ENCODE results near the gene TASP1. TPM values are rescaled to one million over a fixed set of nuclear protein-coding genes. Genes with fewer than 3 reads are reported as not detected.

The TASP1 gene
- polyA plus RNA-seq, 1 donor (not counting 4 experiments of a cell fraction or from before 2014, with no cell fraction given) = 17.4 TPM

- no peaks in the 10 kb centered on the region for H3K4me1 ChIP-seq (ENCODE audit: control insufficient read depth, extremely low read depth, insufficient read depth, low read length)
- no peaks in the 10 kb centered on the region for H3K27me3 ChIP-seq (ENCODE audit: control insufficient read depth, extremely low read depth, insufficient read depth, low read length)
- no peak overlapping the region for H2AFZ ChIP-seq (ENCODE audit: control insufficient read depth, low read length)
- dilution Hi-C loops (cut with MboI; ENCODE audit: extremely low pct_ligation_motif_present, low sequenced_read_pairs) = no loop called here
- H4K20me1 ChIP-seq (ENCODE audit: control insufficient read depth, extremely low read depth, insufficient read depth, low read length) = no peaks in the 10 kb centered on the region
- TF ChIP-seq, protein P1, sequence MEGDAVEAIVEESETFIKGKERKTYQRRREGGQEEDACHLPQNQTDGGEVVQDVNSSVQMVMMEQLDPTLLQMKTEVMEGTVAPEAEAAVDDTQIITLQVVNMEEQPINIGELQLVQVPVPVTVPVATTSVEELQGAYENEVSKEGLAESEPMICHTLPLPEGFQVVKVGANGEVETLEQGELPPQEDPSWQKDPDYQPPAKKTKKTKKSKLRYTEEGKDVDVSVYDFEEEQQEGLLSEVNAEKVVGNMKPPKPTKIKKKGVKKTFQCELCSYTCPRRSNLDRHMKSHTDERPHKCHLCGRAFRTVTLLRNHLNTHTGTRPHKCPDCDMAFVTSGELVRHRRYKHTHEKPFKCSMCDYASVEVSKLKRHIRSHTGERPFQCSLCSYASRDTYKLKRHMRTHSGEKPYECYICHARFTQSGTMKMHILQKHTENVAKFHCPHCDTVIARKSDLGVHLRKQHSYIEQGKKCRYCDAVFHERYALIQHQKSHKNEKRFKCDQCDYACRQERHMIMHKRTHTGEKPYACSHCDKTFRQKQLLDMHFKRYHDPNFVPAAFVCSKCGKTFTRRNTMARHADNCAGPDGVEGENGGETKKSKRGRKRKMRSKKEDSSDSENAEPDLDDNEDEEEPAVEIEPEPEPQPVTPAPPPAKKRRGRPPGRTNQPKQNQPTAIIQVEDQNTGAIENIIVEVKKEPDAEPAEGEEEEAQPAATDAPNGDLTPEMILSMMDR (optimal IDR thresholded peaks at IDR 0.05 in 1 of 3, IDR thresholded peaks at IDR 0.05 in 1 of 3, conservative IDR thresholded peaks at IDR 0.05 in 1 of 3; ENCODE audit: extremely low read depth in 1 of 3, insufficient read depth in 2 of 3, low read length in 3 of 3) = no peak
- TF ChIP-seq EZH2 (IDR thresholded peaks at IDR 0.05; ENCODE audit: low read length) = no peak
- H3K4me3 ChIP-seq (ENCODE audit: control insufficient read depth in 2 of 3, extremely low read depth in 1 of 3, insufficient read depth in 2 of 3, low read depth in 1 of 3, low read length in 3 of 3) = no peak overlapping the region
- FAIRE-seq = no peak
- H3K36me3 ChIP-seq (ENCODE audit: control insufficient read depth in 2 of 2, extremely low read depth in 1 of 2, insufficient read depth in 2 of 2, low read length in 2 of 2) = no peaks in the 10 kb centered on the region
- H3K9me1 ChIP-seq (ENCODE audit: control insufficient read depth, extremely low read depth, insufficient read depth, low read length) = no peaks in the 10 kb centered on the region
- no peaks in the 10 kb centered on the region for H3K9me3 ChIP-seq (ENCODE audit: control insufficient read depth, low read depth, low read length)
- no peak overlapping the region for H3K4me2 ChIP-seq (ENCODE audit: control insufficient read depth, extremely low read depth, insufficient read depth, low read depth, low read length)
- no peak for DNase-seq (ENCODE audit: low read depth, low spot score)
- H3K79me2 ChIP-seq (ENCODE audit: control insufficient read depth, insufficient read depth, low read length) = no peaks in the 10 kb centered on the region
- H3K9ac ChIP-seq (ENCODE audit: control insufficient read depth, extremely low read depth, insufficient read depth, low read length) = no peak overlapping the region
- H3K27ac ChIP-seq (ENCODE audit: control insufficient read depth, insufficient read depth, low read length) = no peak overlapping the region
Observed at GRCh38 chr20:13396022-13396421, 242.7 kb downstream of the TASP1 start.

- no peaks in the 10 kb centered on the region for H3K9me3 ChIP-seq (ENCODE audit: control insufficient read depth, low read depth, low read length)
- H3K27ac ChIP-seq (ENCODE audit: control insufficient read depth, insufficient read depth, low read length) = no peak overlapping the region
- no peaks in the 10 kb centered on the region for H3K27me3 ChIP-seq (ENCODE audit: control insufficient read depth, extremely low read depth, insufficient read depth, low read length)
- FAIRE-seq = no peak
- H3K4me2 ChIP-seq (ENCODE audit: control insufficient read depth, extremely low read depth, insufficient read depth, low read depth, low read length) = no peak overlapping the region
- H3K79me2 ChIP-seq (ENCODE audit: control insufficient read depth, insufficient read depth, low read length) = no peaks in the 10 kb centered on the region
- H2AFZ ChIP-seq (ENCODE audit: control insufficient read depth, low read length) = no peak overlapping the region
- DNase-seq (ENCODE audit: low read depth, low spot score) = no peak
- TF ChIP-seq, protein P1 (optimal IDR thresholded peaks at IDR 0.05 in 1 of 3, IDR thresholded peaks at IDR 0.05 in 1 of 3, conservative IDR thresholded peaks at IDR 0.05 in 1 of 3; ENCODE audit: extremely low read depth in 1 of 3, insufficient read depth in 2 of 3, low read length in 3 of 3) = no peak
- TF ChIP-seq EZH2 (IDR thresholded peaks at IDR 0.05; ENCODE audit: low read length) = no peak
- H3K4me3 ChIP-seq (ENCODE audit: control insufficient read depth in 2 of 3, extremely low read depth in 1 of 3, insufficient read depth in 2 of 3, low read depth in 1 of 3, low read length in 3 of 3) = no peak overlapping the region
- no peaks in the 10 kb centered on the region for H4K20me1 ChIP-seq (ENCODE audit: control insufficient read depth, extremely low read depth, insufficient read depth, low read length)
- H3K4me1 ChIP-seq (ENCODE audit: control insufficient read depth, extremely low read depth, insufficient read depth, low read length) = no peaks in the 10 kb centered on the region
- no peak overlapping the region for H3K9ac ChIP-seq (ENCODE audit: control insufficient read depth, extremely low read depth, insufficient read depth, low read length)
- no peaks in the 10 kb centered on the region for H3K9me1 ChIP-seq (ENCODE audit: control insufficient read depth, extremely low read depth, insufficient read depth, low read length)
- peaks cover 0 to 1% of the 10 kb centered on the region in 2 experiments for H3K36me3 ChIP-seq (ENCODE audit: control insufficient read depth in 2 of 2, extremely low read depth in 1 of 2, insufficient read depth in 2 of 2, low read length in 2 of 2)
- dilution Hi-C loops (cut with MboI; ENCODE audit: extremely low pct_ligation_motif_present, low sequenced_read_pairs) = no loop called here
Observed at GRCh38 chr20:13395232-13395631, 243.5 kb downstream of the TASP1 start.
